ENCODE results near the gene ADAMTS8. TPM values are rescaled to one million over a fixed set of nuclear protein-coding genes. Genes with fewer than 3 reads are reported as not detected.

Gene ADAMTS8
- total RNA-seq, 1 donor from 2014 or later = 0.57 TPM

DNA sequence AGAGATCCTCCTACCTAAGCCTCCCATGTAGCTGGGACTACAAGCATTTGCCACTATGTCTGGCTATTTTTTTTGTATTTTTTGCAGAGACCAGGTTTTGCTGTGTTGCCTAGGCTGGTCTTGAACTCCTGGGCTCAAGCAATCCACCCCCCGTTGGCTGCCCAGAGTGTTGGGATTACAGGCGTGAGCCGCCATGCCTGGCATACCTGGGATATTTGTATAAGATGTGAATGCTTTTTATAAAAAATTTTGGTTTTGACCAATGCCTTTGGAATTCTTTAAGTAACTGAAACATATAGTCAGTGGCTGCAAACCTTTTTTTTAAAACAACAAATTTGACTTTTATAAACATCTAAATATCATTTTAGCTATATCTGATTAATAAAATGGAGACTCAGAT, 42.4 kb downstream of the ADAMTS8 start:
- ATAC-seq (no peak), DNase-seq (ENCODE audit: missing footprints) (no peak)
- intact Hi-C loops (cut with DNase I) = no loop called here

DNA sequence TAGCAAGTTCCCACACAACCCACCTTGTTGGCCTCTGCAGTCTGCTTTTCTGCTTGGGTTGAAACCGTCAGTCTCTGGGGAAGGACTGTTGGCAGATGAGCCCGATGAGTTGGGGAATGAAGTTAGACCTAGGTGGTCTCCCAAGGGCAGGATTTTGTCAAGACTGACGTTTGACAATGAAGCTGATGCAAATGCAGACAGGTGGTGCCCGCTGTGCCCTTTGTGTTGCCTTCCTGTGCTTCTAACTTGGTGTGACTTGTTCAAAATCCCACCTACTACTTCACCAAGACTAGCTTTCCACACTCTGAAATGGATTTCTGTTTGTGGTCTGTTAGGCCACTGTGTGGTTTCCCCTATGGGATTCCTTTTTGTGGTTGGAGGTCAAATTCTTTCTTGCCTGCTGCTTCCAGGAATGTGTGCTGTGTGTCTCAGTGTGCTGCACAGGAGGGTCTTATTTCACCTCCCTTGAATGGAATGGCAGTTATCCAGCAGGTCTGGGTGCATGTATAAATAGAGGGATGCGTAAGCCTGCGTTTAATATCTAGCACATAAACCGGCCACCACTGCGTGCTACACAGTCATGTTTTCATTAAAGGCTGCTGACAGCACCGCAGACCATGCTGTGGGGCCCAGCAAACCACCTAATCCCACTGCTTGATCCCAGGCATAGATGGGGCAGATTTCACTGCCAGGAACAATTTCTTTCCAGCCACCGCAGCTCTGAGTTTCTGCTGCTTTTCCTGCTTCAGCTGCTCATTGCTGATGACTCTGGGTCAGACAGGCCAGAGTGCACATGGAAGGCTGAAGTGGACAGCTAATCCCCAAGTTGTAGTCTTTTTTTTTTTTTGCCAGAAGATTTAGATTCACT, 44.8 kb downstream of the ADAMTS8 start:
- ATAC-seq = no peak
- DNase-seq (ENCODE audit: missing footprints) = no peak
- intact Hi-C loops (cut with DNase I) = no loop called here

DNA sequence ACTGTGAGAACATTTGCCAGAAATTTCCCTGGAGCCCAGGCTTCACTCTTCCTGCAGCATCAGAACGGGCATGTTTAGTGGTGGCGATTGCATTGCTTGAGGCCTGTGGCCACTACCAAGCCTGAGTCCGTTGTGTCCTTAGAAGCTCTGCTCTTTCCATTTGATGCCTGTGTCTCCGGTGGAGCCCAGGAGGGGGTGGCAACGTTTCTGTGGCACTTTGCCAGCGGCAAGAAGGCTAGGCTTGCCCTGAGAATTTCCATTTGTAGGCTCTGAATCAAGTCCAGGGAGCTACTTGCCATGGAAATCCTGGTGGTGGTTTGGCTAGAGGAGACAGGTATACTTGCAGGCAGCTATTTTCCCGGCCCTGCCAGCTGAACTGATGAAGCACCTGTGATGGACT, 47.1 kb downstream of the ADAMTS8 start:
- intact Hi-C loops (cut with DNase I) = no loop called here
- ATAC-seq = no peak
- DNase-seq (ENCODE audit: missing footprints) = no peak

DNA sequence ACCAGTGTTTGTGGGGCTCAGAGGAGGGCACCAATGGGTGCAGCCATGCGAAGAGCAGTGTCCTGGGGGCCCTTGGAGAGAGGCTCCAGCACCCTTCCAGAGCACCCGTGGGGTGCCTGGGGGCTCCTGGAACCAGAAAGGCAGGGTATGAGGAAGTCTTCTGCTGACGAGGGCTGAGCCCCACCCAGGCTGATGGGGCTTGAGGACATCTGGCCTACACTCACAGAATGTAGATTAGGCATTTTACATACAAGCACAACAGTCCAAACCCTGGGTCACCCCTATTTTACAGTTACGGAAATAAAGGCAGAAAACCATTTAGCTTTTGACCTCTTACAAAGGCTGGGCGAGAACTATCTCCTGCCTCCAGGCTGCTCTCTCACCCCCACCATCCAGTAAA, 47.6 kb downstream of the ADAMTS8 start:
- intact Hi-C loops (cut with DNase I) = no loop called here
- DNase-seq (ENCODE audit: missing footprints) (no peak), ATAC-seq (no peak)

DNA sequence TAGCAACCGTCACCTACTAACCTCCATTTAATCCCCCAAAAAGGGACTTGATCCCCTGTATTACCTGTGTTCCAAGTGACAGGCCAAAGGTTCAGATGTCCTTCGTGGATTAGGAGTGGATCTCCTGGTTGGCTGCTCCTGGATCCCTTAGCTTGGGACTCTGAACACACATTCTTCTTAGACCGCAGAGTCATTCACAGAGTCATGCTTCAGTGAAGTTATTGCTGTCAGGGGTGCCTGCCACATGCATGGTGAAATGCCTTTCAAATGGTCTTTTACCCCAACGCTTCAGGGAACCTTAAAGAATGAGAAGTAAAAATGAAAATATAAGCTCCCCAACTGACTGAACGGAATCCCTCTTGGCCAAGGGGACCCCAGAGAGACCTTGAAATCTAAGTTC, 49.1 kb downstream of the ADAMTS8 start:
- no peak for ATAC-seq

DNA sequence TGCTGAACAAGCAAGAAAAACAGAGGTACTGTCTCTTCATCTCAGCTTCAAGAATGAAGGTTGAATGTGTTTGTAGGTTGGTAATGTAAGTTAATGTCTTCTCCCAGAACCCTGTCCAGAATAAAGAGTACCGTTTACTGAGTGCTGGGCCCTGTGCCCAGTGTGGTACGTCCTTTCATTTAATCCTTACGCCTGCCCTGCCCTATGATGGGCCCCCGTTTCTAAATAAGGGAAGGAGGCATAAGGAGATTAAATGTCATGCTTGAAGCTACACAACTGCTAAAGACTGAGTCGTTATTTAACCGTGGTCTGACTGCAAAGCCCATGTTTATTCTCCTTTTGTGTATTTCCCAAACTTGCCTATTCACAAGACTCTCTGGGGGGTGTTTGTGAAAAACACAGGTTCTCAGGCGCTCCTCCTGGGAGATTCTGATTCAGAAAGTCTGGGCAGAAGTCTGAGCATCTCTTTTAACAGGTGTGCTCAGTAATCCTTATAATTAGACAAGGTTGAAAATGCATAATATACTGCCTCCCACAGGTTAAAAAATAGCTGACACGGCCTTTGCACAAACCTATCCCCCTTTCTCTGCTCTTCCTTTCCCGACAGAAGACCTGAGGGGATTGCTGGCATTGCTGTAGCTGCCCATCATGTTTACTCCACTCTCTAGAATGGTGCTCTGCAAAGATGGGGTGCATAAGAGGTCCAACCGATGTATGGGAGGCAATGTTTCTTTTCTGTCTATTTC, 57.4 kb downstream of the ADAMTS8 start:
- intact Hi-C loops (cut with DNase I) = no loop called here
- no peak for ATAC-seq
- no peak for DNase-seq (ENCODE audit: missing footprints)

More for the DNA sequence above, 49.1 kb downstream of the ADAMTS8 start:
- DNase-seq (ENCODE audit: missing footprints) = no peak
- intact Hi-C loops (cut with DNase I) = no loop called here

DNA sequence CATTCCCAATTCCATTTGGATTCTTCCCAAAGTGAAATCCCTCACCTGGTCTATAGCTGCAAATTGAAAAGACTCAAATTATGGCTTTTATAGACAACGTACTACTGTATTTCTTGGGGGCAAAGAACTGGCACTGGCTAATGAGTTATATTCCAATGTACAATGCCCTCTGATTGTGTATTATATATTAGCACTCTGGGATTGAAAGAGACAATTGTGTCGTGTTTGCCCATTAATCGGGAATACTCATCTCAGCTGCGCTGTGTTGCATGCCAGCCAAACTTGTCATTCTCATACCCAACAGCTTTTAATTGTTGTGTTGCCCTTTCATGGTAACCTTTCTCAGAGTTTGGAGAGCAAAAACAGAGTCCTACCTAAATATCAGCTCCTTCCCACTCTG, 58.7 kb downstream of the ADAMTS8 start:
- intact Hi-C loops (cut with DNase I) = no loop called here
- DNase-seq (ENCODE audit: missing footprints) (no peak), ATAC-seq (no peak)

DNA sequence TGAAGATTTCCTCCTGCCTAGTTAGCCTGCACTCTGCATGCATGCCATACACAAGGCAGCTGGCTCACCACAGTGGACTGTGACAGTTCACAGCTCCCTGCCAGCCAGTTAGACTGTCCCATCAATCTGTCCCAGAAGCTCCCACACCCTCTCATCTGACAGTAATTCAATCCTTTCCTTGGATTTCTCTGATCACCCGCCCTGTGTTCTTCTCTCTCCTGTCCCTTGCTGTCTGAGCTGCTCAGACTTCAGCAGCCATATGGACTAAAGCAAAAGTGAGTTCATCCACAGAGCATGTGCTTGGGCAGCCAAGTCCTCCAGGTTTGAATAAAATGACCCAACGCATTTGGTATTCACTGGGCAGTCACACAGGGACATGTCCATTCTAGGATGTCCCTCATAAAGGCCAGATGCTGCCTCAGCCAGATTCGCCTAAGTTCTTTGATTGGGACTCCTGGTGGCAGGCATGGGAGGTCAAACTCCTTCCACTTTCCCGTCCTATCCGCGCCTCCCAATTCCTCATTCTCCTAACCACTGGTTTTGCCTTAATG, 59.2 kb downstream of the ADAMTS8 start:
- DNase-seq (ENCODE audit: missing footprints) (no peak), ATAC-seq (no peak)
- intact Hi-C loops (cut with DNase I) = no loop called here

DNA sequence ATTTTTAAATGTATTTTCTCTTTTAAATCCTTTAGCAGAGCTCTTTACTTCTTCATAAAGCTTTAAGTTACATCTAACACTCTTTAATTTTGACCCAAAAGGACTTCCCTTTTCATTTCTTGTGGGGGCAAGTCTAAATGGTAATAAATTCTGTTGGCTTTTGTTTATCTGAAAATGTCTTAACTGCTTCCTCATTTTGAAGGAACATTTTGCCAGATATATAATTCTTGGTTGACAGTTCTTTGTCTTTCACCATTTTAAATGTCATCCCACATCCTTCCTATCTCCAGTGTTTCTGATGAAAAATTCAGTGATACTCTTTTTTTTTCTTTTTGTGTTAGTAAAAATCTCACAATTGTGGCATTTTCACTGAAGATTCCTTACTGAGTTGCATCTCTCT, 69.0 kb downstream of the ADAMTS8 start:
- DNase-seq (ENCODE audit: missing footprints) (no peak), ATAC-seq (no peak)
- intact Hi-C loops (cut with DNase I) = no loop called here

DNA sequence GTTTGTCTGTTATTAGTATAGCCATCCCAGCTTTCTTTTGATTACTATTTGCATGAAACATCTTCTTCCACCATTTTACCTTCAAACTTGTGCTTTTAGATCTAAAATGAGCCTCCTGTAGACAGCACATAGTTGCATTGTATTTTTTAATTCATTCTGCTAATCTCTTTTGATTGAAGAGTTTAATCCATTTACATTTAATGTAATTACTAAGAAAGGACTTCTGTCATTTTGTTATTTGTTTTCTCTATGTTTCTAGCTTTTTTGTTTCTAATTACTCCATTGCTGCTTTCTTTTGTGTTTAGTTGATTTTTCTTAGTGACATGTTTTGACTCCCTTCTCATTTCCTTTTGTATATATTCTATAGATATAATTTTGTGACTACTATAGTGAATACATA, 70.0 kb downstream of the ADAMTS8 start:
- DNase-seq (ENCODE audit: missing footprints) = no peak
- intact Hi-C loops (cut with DNase I) = no loop called here
- no peak for ATAC-seq

Other genes starting within 250 kb of the ADAMTS8 start
- gene ZBTB44, start 113.7 kb downstream of the ADAMTS8 start, total RNA-seq = 41.5 TPM
- gene ADAMTS15, start 20.0 kb upstream of the ADAMTS8 start, total RNA-seq = 45.6 TPM